Measurements from ENCODE around the gene MATN4. TPM values are rescaled to one million over a fixed set of nuclear protein-coding genes. Genes with fewer than 3 reads are reported as not detected.

The MATN4 gene
- total and polyA plus RNA-seq, 4 donors = 0.14 to 0.49 (median 0.35) TPM

- no peaks in the 10 kb centered on the region for H3K36me3 ChIP-seq (ENCODE audit: control insufficient read depth in 4 of 4, insufficient read depth in 4 of 4, low read length in 4 of 4)
- TF ChIP-seq CTCF (IDR thresholded peaks at IDR 0.05; ENCODE audit: control extremely low read depth, extremely low read depth) = no peak
- H3K4me3 ChIP-seq = no peak overlapping the region
- no peak overlapping the region for H3K27ac ChIP-seq (ENCODE audit: low read depth in 1 of 2, low read length in 1 of 2)
- WGBS, 2 donors = 93 to 94% methylated on average over 8 of the region's 8 CpGs
- DNase-seq (no peak), ATAC-seq (ENCODE audit: insufficient read depth, low FRiP score) (no peak)
- H3K4me1 ChIP-seq (ENCODE audit: control insufficient read depth in 5 of 5, insufficient read depth in 5 of 5, low read length in 5 of 5) = peaks cover 0 to 2% (median 0%) of the 10 kb centered on the region in 5 donors
- peaks cover 0 to 43% (median 25%) of the 10 kb centered on the region in 3 donors for H3K27me3 ChIP-seq (ENCODE audit: control insufficient read depth in 3 of 3, insufficient read depth in 3 of 3, low read length in 2 of 3)
- H3K9me3 ChIP-seq (ENCODE audit: control insufficient read depth in 4 of 4, insufficient read depth in 3 of 4, low read length in 3 of 4) = no peaks in the 10 kb centered on the region
- H3K9ac ChIP-seq (ENCODE audit: insufficient read depth in 1 of 2, low read length in 2 of 2) = no peak overlapping the region
These were observed 5.1 kb upstream of the MATN4 start for GRCh38 chr20:45313065-45313695.

GRCh38 chr20:45312241-45312640, 4.1 kb upstream of the MATN4 start:
- TF ChIP-seq CTCF (IDR thresholded peaks at IDR 0.05; ENCODE audit: control extremely low read depth, extremely low read depth) = no peak
- Histone ChIP-seq H3K9ac (ENCODE audit: insufficient read depth in 1 of 2, low read length in 2 of 2) (no peak overlapping the region), H3K27me3 (ENCODE audit: control insufficient read depth in 3 of 3, insufficient read depth in 3 of 3, low read length in 2 of 3) (peaks cover 0 to 38% (median 24%) of the 10 kb centered on the region in 3 donors), H3K27ac (ENCODE audit: low read depth in 1 of 2, low read length in 1 of 2) (no peak overlapping the region), H3K4me1 (ENCODE audit: control insufficient read depth in 5 of 5, insufficient read depth in 5 of 5, low read length in 5 of 5) (peaks cover 0 to 5% (median 0%) of the 10 kb centered on the region in 5 donors), H3K4me3 (no peak overlapping the region), H3K9me3 (ENCODE audit: control insufficient read depth in 4 of 4, insufficient read depth in 3 of 4, low read length in 3 of 4) (no peaks in the 10 kb centered on the region), H3K36me3 (ENCODE audit: control insufficient read depth in 4 of 4, insufficient read depth in 4 of 4, low read length in 4 of 4) (no peaks in the 10 kb centered on the region)
- no peak for DNase-seq
- ATAC-seq (ENCODE audit: insufficient read depth, low FRiP score) = no peak
- 53 to 54% methylated on average over 21 of the region's 21 CpGs for WGBS, 2 donors

GRCh38 chr20:45311589-45312211, 3.6 kb upstream of the MATN4 start:
- ATAC-seq (ENCODE audit: insufficient read depth, low FRiP score) = no peak
- Histone ChIP-seq H3K36me3 (ENCODE audit: control insufficient read depth in 4 of 4, insufficient read depth in 4 of 4, low read length in 4 of 4) (no peaks in the 10 kb centered on the region), H3K9ac (ENCODE audit: insufficient read depth in 1 of 2, low read length in 2 of 2) (no peak overlapping the region), H3K27me3 (ENCODE audit: control insufficient read depth in 3 of 3, insufficient read depth in 3 of 3, low read length in 2 of 3) (peaks cover 0 to 37% (median 20%) of the 10 kb centered on the region in 3 donors), H3K9me3 (ENCODE audit: control insufficient read depth in 4 of 4, insufficient read depth in 3 of 4, low read length in 3 of 4) (no peaks in the 10 kb centered on the region), H3K4me3 (no peak overlapping the region), H3K4me1 (ENCODE audit: control insufficient read depth in 5 of 5, insufficient read depth in 5 of 5, low read length in 5 of 5) (peaks cover 0 to 5% (median 0%) of the 10 kb centered on the region in 5 donors), H3K27ac (ENCODE audit: low read depth in 1 of 2, low read length in 1 of 2) (no peak overlapping the region)
- TF ChIP-seq CTCF (IDR thresholded peaks at IDR 0.05; ENCODE audit: control extremely low read depth, extremely low read depth) = peak; percentile 52
- DNase-seq = peak; percentile 24 to 55 (median 46)
- 21 to 22% methylated on average over 45 of the region's 45 CpGs for WGBS, 2 donors
